SW 1271 (cell line): ENCODE measurements around the gene CRYZL1.

Experiments used
- DNase-seq, 2 experiments: peaks; one replicate each; lab custom pipeline; 2025; lab: John Stamatoyannopoulos, UW

CRYZL1 gene

DNA sequence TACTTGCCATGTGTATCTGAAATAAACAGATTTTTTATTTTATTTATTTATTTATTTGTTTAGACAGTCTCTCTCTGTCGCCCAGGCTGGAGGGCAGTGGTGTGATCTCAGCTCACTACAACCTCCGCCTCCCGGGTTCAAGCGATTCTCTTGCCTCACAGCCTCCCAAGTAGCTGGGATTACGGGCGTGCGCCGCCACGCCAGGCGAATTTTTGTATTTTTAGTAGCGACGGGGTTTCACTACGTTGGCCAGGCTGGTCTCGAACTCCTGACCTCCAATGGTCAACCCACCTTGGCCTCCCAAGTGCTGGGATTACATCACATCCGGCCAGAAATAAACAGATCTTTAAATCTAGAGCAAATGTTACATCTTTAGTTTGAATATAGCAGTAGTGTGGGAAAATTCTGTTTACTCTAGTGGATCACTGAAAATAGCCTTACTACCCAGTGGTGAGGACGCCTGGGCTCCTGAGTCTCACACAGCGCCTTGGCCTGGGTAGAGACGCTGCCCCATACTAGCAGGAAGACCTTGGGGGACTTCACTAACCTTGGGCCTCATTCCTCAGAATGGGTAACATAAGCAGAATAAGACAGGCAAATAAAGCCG is 100.3 kb downstream of the CRYZL1 start:
- peak; percentile 13 to 47 for DNase-seq

DNA sequence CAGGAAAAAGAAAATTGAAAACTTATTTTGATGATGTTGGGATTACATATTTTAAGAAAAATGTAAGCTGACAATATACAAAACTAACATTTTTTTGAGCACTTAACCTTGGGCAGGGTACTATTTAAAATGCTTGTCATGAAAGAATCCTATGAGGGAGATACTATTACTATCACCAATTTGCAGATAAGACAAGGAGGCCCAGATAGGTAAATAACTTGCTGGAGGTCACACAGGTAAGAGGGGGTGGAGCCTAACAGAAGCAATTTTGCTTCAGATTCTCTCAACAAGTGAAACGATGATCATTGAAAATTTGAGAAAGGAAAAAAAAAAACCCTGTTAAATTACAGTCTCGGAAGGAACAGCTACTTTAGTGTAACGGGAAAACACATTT is 100.8 kb downstream of the CRYZL1 start:
- no peak for DNase-seq

DNA sequence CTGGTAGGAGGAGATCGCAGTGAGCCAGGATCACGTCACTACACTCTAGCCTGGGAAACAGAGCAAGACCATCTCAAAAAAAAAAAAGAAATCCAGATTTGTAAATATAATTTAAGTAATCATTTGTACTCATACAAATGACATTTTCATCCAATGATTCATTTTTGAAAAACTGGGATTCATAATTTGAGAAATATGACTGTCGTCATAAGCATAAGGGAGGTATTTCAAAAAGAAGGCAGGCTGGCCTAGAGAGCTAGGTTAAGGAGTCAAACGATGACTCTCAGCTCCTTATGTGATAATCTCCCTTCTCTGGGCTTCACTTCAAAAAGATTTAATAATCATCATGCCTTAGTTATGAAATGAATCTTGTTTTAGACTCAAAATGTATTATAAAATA is 101.9 kb downstream of the CRYZL1 start:
- DNase-seq: no peak
